Measurements from ENCODE around the gene RNF151. TPM values are rescaled to one million over a fixed set of nuclear protein-coding genes. Genes with fewer than 3 reads are reported as not detected.

RNF151 gene
- total RNA-seq, 2 donors from 2014 or later, result not detected

DNA sequence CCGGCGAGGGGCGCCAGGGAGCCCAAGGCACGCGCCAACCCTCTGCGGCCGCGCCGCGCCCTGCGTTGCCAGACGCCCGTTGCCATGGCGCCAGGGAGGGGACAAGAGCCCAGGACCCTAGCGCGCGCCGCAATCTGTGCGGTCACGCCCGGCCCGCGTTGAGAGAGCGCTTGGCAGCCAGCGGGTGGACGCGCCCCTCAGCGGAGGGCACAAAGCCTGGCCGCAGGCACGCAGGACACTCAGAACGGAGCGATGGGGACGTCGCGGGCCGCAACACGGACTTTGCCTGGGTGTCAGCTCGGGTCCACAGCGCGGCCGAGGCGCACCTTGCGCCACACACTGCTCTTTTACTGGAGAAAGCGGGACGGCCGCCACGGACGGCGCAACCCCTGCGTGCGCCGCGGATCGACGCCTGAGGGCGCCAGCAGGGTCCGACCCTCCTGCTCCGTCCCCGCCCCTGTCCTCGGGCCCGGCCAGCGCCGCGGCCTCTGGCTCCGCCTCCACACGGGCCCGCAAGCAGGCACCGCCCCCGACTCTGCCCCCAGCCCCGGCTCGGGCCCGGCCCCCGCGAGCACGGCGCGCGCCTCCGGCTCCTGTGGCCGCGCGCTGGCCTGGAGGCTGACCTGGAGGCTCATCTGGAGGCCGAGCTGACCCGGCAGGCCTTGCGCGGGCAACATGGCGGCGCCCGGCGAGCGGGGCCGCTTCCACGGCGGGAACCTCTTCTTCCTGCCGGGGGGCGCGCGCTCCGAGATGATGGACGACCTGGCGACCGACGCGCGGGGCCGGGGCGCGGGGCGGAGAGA is 17.1 kb downstream of the RNF151 start, which contains the start of gene GFER:
GFER (plus strand) TSS at position 650 of the 803 bp plus-strand sequence; CDS start at position 676, 26 bp downstream.
- H3K9ac ChIP-seq (ENCODE audit: low read depth in 2 of 2, low read length in 2 of 2), result peak within 1 kb of the TSS; percentile 70 to 71
- peak; percentile 92 for DNase-seq
- H3K27me3 ChIP-seq, result peaks cover 10% of the 10 kb centered on the region
- peak within 1 kb of the TSS; percentile 93 for H3K27ac ChIP-seq
- H3K9me3 ChIP-seq, result no peaks in the 10 kb centered on the region
- TF ChIP-seq, protein P1, sequence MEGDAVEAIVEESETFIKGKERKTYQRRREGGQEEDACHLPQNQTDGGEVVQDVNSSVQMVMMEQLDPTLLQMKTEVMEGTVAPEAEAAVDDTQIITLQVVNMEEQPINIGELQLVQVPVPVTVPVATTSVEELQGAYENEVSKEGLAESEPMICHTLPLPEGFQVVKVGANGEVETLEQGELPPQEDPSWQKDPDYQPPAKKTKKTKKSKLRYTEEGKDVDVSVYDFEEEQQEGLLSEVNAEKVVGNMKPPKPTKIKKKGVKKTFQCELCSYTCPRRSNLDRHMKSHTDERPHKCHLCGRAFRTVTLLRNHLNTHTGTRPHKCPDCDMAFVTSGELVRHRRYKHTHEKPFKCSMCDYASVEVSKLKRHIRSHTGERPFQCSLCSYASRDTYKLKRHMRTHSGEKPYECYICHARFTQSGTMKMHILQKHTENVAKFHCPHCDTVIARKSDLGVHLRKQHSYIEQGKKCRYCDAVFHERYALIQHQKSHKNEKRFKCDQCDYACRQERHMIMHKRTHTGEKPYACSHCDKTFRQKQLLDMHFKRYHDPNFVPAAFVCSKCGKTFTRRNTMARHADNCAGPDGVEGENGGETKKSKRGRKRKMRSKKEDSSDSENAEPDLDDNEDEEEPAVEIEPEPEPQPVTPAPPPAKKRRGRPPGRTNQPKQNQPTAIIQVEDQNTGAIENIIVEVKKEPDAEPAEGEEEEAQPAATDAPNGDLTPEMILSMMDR (IDR thresholded peaks at IDR 0.05), result peak; percentile 31
- peaks cover 5% of the 10 kb centered on the region for H3K36me3 ChIP-seq
- H3K4me1 ChIP-seq, result peaks cover 23% of the 10 kb centered on the region
- H3K4me3 ChIP-seq, result peak within 1 kb of the TSS; percentile 87
- intact Hi-C loops (cut with DNase I), result no loop called here

DNA sequence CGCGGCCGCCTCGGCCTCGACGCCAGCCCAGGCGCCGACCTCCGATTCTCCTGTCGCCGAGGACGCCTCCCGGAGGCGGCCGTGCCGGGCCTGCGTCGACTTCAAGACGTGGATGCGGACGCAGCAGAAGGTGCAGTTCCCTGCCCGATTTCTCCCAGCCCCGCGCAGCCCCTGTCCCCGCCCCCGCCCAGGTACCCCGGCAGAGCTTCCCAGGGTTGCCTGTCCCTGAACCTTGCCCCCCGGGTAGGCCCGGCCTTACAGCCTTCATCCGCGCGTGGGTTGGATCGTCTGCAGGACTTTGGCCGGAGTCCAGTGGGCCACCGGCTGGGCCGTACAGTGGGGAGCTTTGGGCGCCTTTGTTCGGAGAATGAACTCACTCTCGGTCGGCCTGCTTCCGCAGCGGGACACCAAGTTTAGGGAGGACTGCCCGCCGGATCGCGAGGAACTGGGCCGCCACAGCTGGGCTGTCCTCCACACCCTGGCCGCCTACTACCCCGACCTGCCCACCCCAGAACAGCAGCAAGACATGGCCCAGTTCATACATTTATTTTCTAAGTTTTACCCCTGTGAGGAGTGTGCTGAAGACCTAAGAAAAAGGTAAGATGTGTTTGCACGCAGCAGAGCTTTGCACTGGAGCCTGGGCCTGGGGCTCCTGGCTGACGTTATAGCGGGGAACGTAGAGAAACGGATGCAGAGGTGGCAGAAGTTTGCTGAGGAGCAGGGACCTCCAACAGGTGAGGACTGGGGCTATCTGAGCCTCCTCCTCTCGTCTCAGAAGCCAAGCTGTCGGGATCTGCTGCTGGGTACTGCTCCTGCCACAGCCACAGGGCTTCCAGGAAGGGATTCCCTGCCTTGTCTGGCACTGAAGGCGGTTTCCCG is 17.9 kb downstream of the RNF151 start:
- peak; percentile 65 for DNase-seq
- Histone ChIP-seq H3K4me3 (peak overlapping the region; percentile 87), H3K4me1 (peaks cover 26% of the 10 kb centered on the region), H3K36me3 (peaks cover 5% of the 10 kb centered on the region), H3K9ac (ENCODE audit: low read depth in 2 of 2, low read length in 2 of 2) (peak overlapping the region; percentile 63 to 70), H3K27ac (peak overlapping the region; percentile 93), H3K9me3 (no peaks in the 10 kb centered on the region), H3K27me3 (peaks cover 18% of the 10 kb centered on the region)
- intact Hi-C loops (cut with DNase I), result no loop called here
- TF ChIP-seq, protein P1 (IDR thresholded peaks at IDR 0.05), result no peak

DNA sequence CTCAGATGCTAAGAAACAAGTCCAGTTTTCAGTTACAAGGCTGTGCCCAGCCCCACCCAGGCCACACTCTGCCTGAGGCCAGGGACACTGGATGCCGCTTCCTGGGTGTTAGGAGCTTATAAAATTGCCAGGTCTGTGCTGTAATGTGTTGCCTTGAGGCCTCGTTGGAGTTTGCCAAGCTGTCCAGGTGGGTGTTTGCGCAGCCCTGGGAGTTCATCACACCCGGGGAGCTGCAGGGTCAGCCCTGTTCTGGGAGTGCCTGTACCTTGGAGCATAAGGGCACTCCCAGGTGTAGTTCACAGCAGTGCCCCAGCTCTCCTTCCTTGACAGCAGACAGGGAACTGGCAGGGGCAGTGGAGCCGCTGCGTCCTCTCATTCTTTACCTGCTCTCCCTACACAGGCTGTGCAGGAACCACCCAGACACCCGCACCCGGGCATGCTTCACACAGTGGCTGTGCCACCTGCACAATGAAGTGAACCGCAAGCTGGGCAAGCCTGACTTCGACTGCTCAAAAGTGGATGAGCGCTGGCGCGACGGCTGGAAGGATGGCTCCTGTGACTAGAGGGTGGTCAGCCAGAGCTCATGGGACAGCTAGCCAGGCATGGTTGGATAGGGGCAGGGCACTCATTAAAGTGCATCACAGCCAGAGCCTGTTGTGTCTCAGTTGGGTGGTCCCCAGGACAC is 19.0 kb downstream of the RNF151 start:
- peak overlapping the region; percentile 56 to 63 for H3K9ac ChIP-seq (ENCODE audit: low read depth in 2 of 2, low read length in 2 of 2)
- TF ChIP-seq, protein P1 (IDR thresholded peaks at IDR 0.05), result no peak
- no peaks in the 10 kb centered on the region for H3K9me3 ChIP-seq
- H3K4me1 ChIP-seq, result peaks cover 28% of the 10 kb centered on the region
- peaks cover 17% of the 10 kb centered on the region for H3K27me3 ChIP-seq
- H3K36me3 ChIP-seq, result peaks cover 5% of the 10 kb centered on the region
- H3K27ac ChIP-seq, result peak overlapping the region; percentile 93
- intact Hi-C loops (cut with DNase I), result no loop called here
- H3K4me3 ChIP-seq, result peak overlapping the region; percentile 87
- DNase-seq, result peak; percentile 81

DNA sequence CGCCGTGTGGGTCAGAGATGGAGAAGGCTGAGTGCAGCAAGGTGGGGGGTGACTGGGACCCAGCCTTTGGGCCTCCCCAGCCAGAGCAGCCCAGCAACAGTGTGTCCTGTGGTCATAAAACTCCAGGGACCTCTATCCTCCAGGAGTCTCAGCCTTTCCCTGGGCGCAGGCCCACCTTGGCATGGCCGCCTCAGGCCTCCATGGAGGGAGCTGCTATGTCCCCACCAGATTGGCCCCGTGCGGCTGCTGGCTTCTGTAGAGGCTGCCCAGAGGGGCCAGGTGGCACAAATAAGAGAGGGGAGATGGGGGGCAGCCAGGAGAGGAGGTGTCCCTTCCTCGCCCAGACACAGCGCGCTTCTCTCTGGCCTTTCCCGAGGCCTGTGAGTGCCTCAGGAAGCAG is 20.5 kb downstream of the RNF151 start:
- Histone ChIP-seq H3K27me3 (peaks cover 23% of the 10 kb centered on the region), H3K4me3 (no peak overlapping the region), H3K36me3 (peaks cover 5% of the 10 kb centered on the region), H3K27ac (no peak overlapping the region), H3K9me3 (no peaks in the 10 kb centered on the region), H3K4me1 (peaks cover 39% of the 10 kb centered on the region), H3K9ac (ENCODE audit: low read depth in 2 of 2, low read length in 2 of 2) (no peak overlapping the region)
- TF ChIP-seq, protein P1 (IDR thresholded peaks at IDR 0.05), result no peak
- no peak for DNase-seq
- intact Hi-C loops (cut with DNase I), result no loop called here
